H9 (cell line): ENCODE measurements around the gene LILRB1. TPM values are rescaled to one million over a fixed set of nuclear protein-coding genes. Genes with fewer than 3 reads are reported as not detected.

Source experiments
- DNase-seq: peaks from one replicate; pipeline ENCODE4 v3.0.0-alpha.2; 2017
- H2AFZ ChIP-seq: one replicate; pipeline ENCODE4 v1.6.1; 2013; ENCODE audit warnings: mild to moderate bottlenecking, low read length, control low read depth, moderate library complexity
- H2AK5ac ChIP-seq: 2 replicates; pipeline ENCODE4 v1.6.1; 2013; ENCODE audit warnings: low read length, control low read depth, mixed read lengths; ENCODE audit not compliant: insufficient read length
- H2BK120ac ChIP-seq: one replicate; pipeline ENCODE4 v1.6.1; 2013; ENCODE audit warnings: low read depth, mild to moderate bottlenecking, low read length, control low read depth, inconsistent platforms; ENCODE audit not compliant: poor library complexity, severe bottlenecking
- H2BK12ac ChIP-seq: 2 replicates; pipeline ENCODE4 v1.6.1; 2013; ENCODE audit warnings: low read length, control low read depth, mixed read lengths, low read depth; ENCODE audit not compliant: insufficient read length
- H2BK15ac ChIP-seq: 2 replicates; pipeline ENCODE4 v1.6.1; 2013; ENCODE audit warnings: low read depth, low read length, control low read depth
- H2BK20ac ChIP-seq: one replicate; pipeline ENCODE4 v1.6.1; 2013; ENCODE audit warnings: low read depth, mild to moderate bottlenecking, low read length, control low read depth, inconsistent platforms; ENCODE audit not compliant: poor library complexity, severe bottlenecking
- H2BK5ac ChIP-seq: 2 replicates; pipeline ENCODE4 v1.6.1; 2013; ENCODE audit warnings: low read length, control low read depth, mixed read lengths; ENCODE audit not compliant: insufficient read length
- H3K14ac ChIP-seq: 2 replicates; pipeline ENCODE4 v1.6.1; 2013; ENCODE audit warnings: low read length, control low read depth; ENCODE audit not compliant: insufficient read depth
- H3K18ac ChIP-seq: 2 replicates; pipeline ENCODE4 v1.6.1; 2013; ENCODE audit warnings: low read depth, mild to moderate bottlenecking, mixed read lengths, low read length, control low read depth; ENCODE audit not compliant: insufficient read length
- H3K23ac ChIP-seq: 2 replicates; pipeline ENCODE4 v1.6.1; 2013; ENCODE audit warnings: low read length, control low read depth, mixed read lengths, low read depth; ENCODE audit not compliant: insufficient read length
- H3K23me2 ChIP-seq: 2 replicates; pipeline ENCODE4 v1.6.1; 2013; ENCODE audit warnings: low read depth, mild to moderate bottlenecking, mixed read lengths, low read length, control low read depth; ENCODE audit not compliant: insufficient read length, poor library complexity, severe bottlenecking
- H3K27ac ChIP-seq: 2 replicates; pipeline ENCODE4 v1.5.1; 2013; ENCODE audit warnings: low read length, control low read depth, mixed read lengths, low read depth; ENCODE audit not compliant: insufficient read length
- H3K27me3 ChIP-seq: 2 replicates; pipeline ENCODE4 v1.6.1; 2013; ENCODE audit warnings: low read length, control low read depth, inconsistent platforms; ENCODE audit not compliant: insufficient read depth
- H3K4ac ChIP-seq: 2 replicates; pipeline ENCODE4 v1.6.1; 2013; ENCODE audit warnings: low read depth, mild to moderate bottlenecking, control low read depth, inconsistent platforms, low read length, moderate library complexity
- H3K4me1 ChIP-seq: 2 replicates; pipeline ENCODE4 v1.6.1; 2013; ENCODE audit warnings: low read length, control low read depth, inconsistent platforms; ENCODE audit not compliant: insufficient read depth
- H3K4me2 ChIP-seq: 2 replicates; pipeline ENCODE4 v1.6.1; 2013; ENCODE audit warnings: low read length, control low read depth, mixed read lengths; ENCODE audit not compliant: insufficient read length, insufficient read depth
- H3K56ac ChIP-seq: 2 replicates; pipeline ENCODE4 v1.6.1; 2013; ENCODE audit warnings: low read depth, mild to moderate bottlenecking, mixed read lengths, low read length, control low read depth; ENCODE audit not compliant: insufficient read length
- H3K79me1 ChIP-seq: 2 replicates; pipeline ENCODE4 v1.6.1; 2013; ENCODE audit warnings: low read depth, mild to moderate bottlenecking, moderate library complexity, low read length, control low read depth, inconsistent platforms; ENCODE audit not compliant: insufficient read depth, poor library complexity, severe bottlenecking
- H3K79me2 ChIP-seq: 2 replicates; pipeline ENCODE4 v1.6.1; 2013; ENCODE audit warnings: low read length, control low read depth, inconsistent platforms; ENCODE audit not compliant: insufficient read depth
- H3K9ac ChIP-seq: 2 replicates; pipeline ENCODE4 v1.6.1; 2013; ENCODE audit warnings: low read length, control low read depth, mixed read lengths; ENCODE audit not compliant: insufficient read length; ENCODE audit errors: extremely low read depth
- H3K9me3 ChIP-seq: one replicate; pipeline ENCODE4 v1.6.1; 2013; ENCODE audit warnings: low read depth, low read length, inconsistent platforms; ENCODE audit not compliant: control insufficient read depth
- H3T11ph ChIP-seq: one replicate; pipeline ENCODE4 v1.6.1; 2013; ENCODE audit warnings: mild to moderate bottlenecking, low read length, control low read depth, inconsistent platforms
- H4K20me1 ChIP-seq: one replicate; pipeline ENCODE4 v1.6.1; 2013; ENCODE audit not compliant: control insufficient read depth, insufficient read length, insufficient read depth
- H4K5ac ChIP-seq: 2 replicates; pipeline ENCODE4 v1.6.1; 2013; ENCODE audit warnings: low read depth, mild to moderate bottlenecking, mixed read lengths, low read length, control low read depth; ENCODE audit not compliant: insufficient read length
- H4K8ac ChIP-seq: replicated peaks from 2 replicates; pipeline ENCODE4 v1.6.1; 2013; ENCODE audit warnings: low read length, control low read depth, mixed read lengths, low read depth; ENCODE audit not compliant: insufficient read length
- H4K91ac ChIP-seq: 2 replicates; pipeline ENCODE4 v1.6.1; 2013; ENCODE audit warnings: low read depth, mild to moderate bottlenecking, moderate library complexity, mixed read lengths, low read length, control low read depth; ENCODE audit not compliant: insufficient read length
- H3K27ac Mint-ChIP-seq, 3 experiments: 2 replicates in 2 of 3; 3 replicates in 1 of 3; pipeline ENCODE4 v1.8.0; 2020 to 2021; ENCODE audit warnings: mixed read lengths in 3 of 3, mild to moderate bottlenecking in 1 of 3, moderate library complexity in 1 of 3
- H3K27me3 Mint-ChIP-seq: 2 replicates; pipeline ENCODE4 v1.8.0; 2021; ENCODE audit warnings: low read depth, mild to moderate bottlenecking, moderate library complexity, mixed read lengths
- H3K36me3 Mint-ChIP-seq, 3 experiments: 2 replicates in 2 of 3; 3 replicates in 1 of 3; pipeline ENCODE4 v1.8.0; 2020 to 2021; ENCODE audit warnings: low read depth in 3 of 3, mixed read lengths in 3 of 3; ENCODE audit not compliant: insufficient read depth in 1 of 3
- H3K4me1 Mint-ChIP-seq, 2 experiments: 2 replicates each; pipeline ENCODE4 v1.8.0; 2020; ENCODE audit warnings: mixed read lengths in 2 of 2
- H3K4me3 Mint-ChIP-seq, 2 experiments: 2 replicates in 1 of 2; 3 replicates in 1 of 2; pipeline ENCODE4 v1.8.0; 2020 to 2021; ENCODE audit warnings: mild to moderate bottlenecking in 2 of 2, mixed read lengths in 2 of 2, moderate library complexity in 1 of 2
- H3K9me3 Mint-ChIP-seq, 2 experiments: 2 replicates in 1 of 2; 3 replicates in 1 of 2; pipeline ENCODE4 v1.8.0; 2020; ENCODE audit warnings: mild to moderate bottlenecking in 2 of 2, mixed read lengths in 2 of 2, moderate library complexity in 1 of 2
- CTCF ChIP-seq: fragments of 200-600 bp; sonication (generic); conservative IDR thresholded peaks from 3 replicates; pipeline ENCODE4 v1.8.0; 2021; ENCODE audit warnings: antibody characterized with exemption, mild to moderate bottlenecking
- WGBS: extraction: QIAGEN DNeasy Blood & Tissue Kit; methylation state at CpG from one replicate; pipeline ENCODE4 v1.1.7; 2013; ENCODE audit warnings: missing lambda C conversion rate, low lambda C conversion rate, mixed read lengths; ENCODE audit not compliant: insufficient read length; ENCODE audit errors: extremely low coverage; 5-methylcytosine and 5-hydroxymethylcytosine counted together
- total RNA-seq: library from RNA; stranded (reverse); gene quantifications from 2 replicates; pipeline ENCODE4 v1.2.1, GENCODE V29; 2021

LILRB1 gene
- total RNA-seq, 1 experiment from 2014 or later = not detected

DNA sequence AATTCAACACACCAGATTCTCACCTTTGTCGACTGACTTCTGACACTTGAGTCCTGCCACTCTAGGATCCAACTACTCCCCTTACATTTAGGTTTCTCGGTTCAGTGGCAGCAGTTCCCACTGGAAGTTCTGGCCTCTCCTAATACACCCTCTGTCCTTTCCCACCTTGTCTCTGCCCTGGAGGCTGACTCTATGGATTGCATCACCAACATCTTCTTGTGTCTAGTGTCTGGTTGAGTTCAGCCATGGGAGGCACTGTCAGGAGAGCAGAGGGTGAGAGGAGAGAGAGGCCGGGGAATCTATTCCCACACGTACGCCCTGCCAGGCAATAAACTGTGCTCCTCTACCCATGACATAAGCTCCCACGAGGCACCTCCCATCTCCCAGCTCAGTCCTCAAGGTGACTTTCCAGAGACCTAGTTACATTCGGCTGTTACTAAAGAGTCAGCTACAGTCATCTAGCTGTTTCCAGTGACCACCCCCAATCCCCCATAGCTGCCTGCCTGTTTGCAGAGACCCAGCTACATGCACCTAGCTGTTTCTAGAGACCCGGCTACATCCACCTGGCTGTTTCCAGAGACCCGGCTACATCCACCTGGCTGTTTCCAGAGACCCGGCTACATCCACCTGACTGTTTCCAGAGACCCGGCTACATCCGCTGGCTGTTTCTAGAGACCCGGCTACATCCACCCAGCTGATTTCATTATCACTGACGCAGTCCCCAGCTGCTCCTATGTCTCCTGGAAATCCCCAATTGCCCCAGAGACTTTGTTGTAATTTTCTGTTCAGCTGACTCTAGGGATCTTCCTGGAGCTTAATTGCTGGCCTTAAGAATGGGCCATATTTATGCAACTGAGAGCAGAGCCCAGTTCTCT lies 24.4 kb downstream of the LILRB1 start:
- H3K27me3 ChIP-seq = no peaks in the 10 kb centered on the region
- H2BK120ac ChIP-seq = no peak overlapping the region
- H3K36me3 Mint-ChIP-seq = peaks cover 6 to 27% (median 16%) of the 10 kb centered on the region in 3 experiments; a peak in 6 of 7 replicates
- H3K4me2 ChIP-seq = no peak overlapping the region
- H4K8ac ChIP-seq = no peak overlapping the region
- H3K23ac ChIP-seq = no peak overlapping the region
- no peaks in the 10 kb centered on the region for H3K23me2 ChIP-seq
- H2AFZ ChIP-seq = no peak overlapping the region
- H3K27me3 Mint-ChIP-seq = no peaks in the 10 kb centered on the region; the same call in none of the 2 replicates
- no peak overlapping the region for H2AK5ac ChIP-seq
- no peak overlapping the region for H2BK15ac ChIP-seq
- no peaks in the 10 kb centered on the region for H3K79me1 ChIP-seq
- no peak overlapping the region for H3T11ph ChIP-seq
- no peak overlapping the region for H4K5ac ChIP-seq
- peaks cover 78% of the 10 kb centered on the region for H3K9me3 ChIP-seq
- H3K4me1 ChIP-seq = no peaks in the 10 kb centered on the region
- no peak for TF ChIP-seq CTCF
- DNase-seq = no peak
- H4K20me1 ChIP-seq = no peaks in the 10 kb centered on the region
- H3K56ac ChIP-seq = no peak overlapping the region
- no peak overlapping the region for H4K91ac ChIP-seq
- H3K27ac ChIP-seq = no peak overlapping the region
- no peak overlapping the region for H3K4me3 Mint-ChIP-seq
- no peaks in the 10 kb centered on the region for H3K4me1 Mint-ChIP-seq
- no peak overlapping the region for H2BK12ac ChIP-seq
- peaks cover 88 to 95% of the 10 kb centered on the region in 2 experiments for H3K9me3 Mint-ChIP-seq
- no peak overlapping the region for H3K18ac ChIP-seq
- H3K9ac ChIP-seq = no peak overlapping the region
- no peak overlapping the region for H3K4ac ChIP-seq
- no peak overlapping the region for H3K14ac ChIP-seq
- H3K27ac Mint-ChIP-seq = no peak overlapping the region
- no peak overlapping the region for H2BK5ac ChIP-seq
- WGBS = no CpG with 5 or more reads among the region's 14 CpGs
- no peaks in the 10 kb centered on the region for H3K79me2 ChIP-seq
- no peak overlapping the region for H2BK20ac ChIP-seq
